Neural cell (in vitro differentiated cells): ENCODE data around the gene SP2. TPM values are rescaled to one million over a fixed set of nuclear protein-coding genes. Genes with fewer than 3 reads are reported as not detected.

Source experiments
- H2AFZ ChIP-seq: fragments of 200-600, 300-800 bp; sonication (generic), shearing (Covaris generic); 2 replicates; pipeline ENCODE4 v1.6.0; 2014; ENCODE audit warnings: low read depth, mild to moderate bottlenecking, antibody characterized with exemption, low read length, moderate library complexity
- H3F3A ChIP-seq: fragments of 200-600 bp; shearing (Covaris generic); 2 replicates; pipeline ENCODE4 v1.6.1; 2016; ENCODE audit warnings: mild to moderate bottlenecking, moderate library complexity, mixed read lengths, antibody characterized with exemption, low read length; ENCODE audit not compliant: insufficient read depth, poor library complexity, severe bottlenecking
- H3K27ac ChIP-seq: fragments of 200-600, 300-800 bp; sonication (generic), shearing (Covaris generic); 2 replicates; pipeline ENCODE4 v1.5.1; 2014; ENCODE audit warnings: mild to moderate bottlenecking, low read length, moderate library complexity
- H3K27me3 ChIP-seq: fragments of 300-800, 200-600 bp; sonication (generic), shearing (Covaris generic); 2 replicates; pipeline ENCODE4 v1.6.0; 2014; ENCODE audit warnings: mild to moderate bottlenecking, low read depth, low read length, moderate library complexity; ENCODE audit not compliant: insufficient read depth
- H3K36me3 ChIP-seq: fragments of 300-800, 200-600 bp; sonication (generic), shearing (Covaris generic); 2 replicates; pipeline ENCODE4 v1.5.1; 2014; ENCODE audit warnings: mild to moderate bottlenecking, antibody characterized with exemption, low read length, moderate library complexity; ENCODE audit not compliant: insufficient read depth
- H3K4me2 ChIP-seq: fragments of 300-800, 200-600 bp; sonication (generic), shearing (Covaris generic); 2 replicates; pipeline ENCODE4 v1.6.0; 2014; ENCODE audit warnings: mild to moderate bottlenecking, low read length
- H3K4me3 ChIP-seq: fragments of 300-800, 200-600 bp; sonication (generic), shearing (Covaris generic); 2 replicates; pipeline ENCODE4 v1.5.1; 2014; ENCODE audit warnings: mild to moderate bottlenecking, low read length, moderate library complexity
- H3K79me2 ChIP-seq: fragments of 200-600 bp; shearing (Covaris generic); replicated peaks from 2 replicates; pipeline ENCODE4 v1.6.0; 2014; ENCODE audit warnings: mild to moderate bottlenecking, low read length, moderate library complexity; ENCODE audit not compliant: insufficient read depth
- H3K9ac ChIP-seq: fragments of 300-800, 200-600 bp; sonication (generic), shearing (Covaris generic); 2 replicates; pipeline ENCODE4 v1.6.1; 2016; ENCODE audit warnings: mild to moderate bottlenecking, low read length, mixed read lengths
- H3K9me2 ChIP-seq: fragments of 200-600 bp; shearing (Covaris generic); 2 replicates; pipeline ENCODE4 v1.6.1; 2016; ENCODE audit warnings: mild to moderate bottlenecking, low read length, mixed read lengths; ENCODE audit not compliant: insufficient read depth
- H3K9me3 ChIP-seq: fragments of 200-600, 300-800 bp; sonication (generic), shearing (Covaris generic); 2 replicates; pipeline ENCODE4 v1.6.1; 2016; ENCODE audit warnings: mild to moderate bottlenecking, mixed run types, low read length, moderate library complexity, mixed read lengths
- H4K20me1 ChIP-seq: fragments of 200-600 bp; shearing (Covaris generic); 2 replicates; pipeline ENCODE4 v1.6.1; 2016; ENCODE audit warnings: mild to moderate bottlenecking, mixed run types; ENCODE audit not compliant: insufficient read depth
- CTCF ChIP-seq: fragments of 450-650 bp; IDR thresholded peaks from 2 replicates; pipeline ENCODE4 v1.5.1; 2014; ENCODE audit warnings: antibody characterized with exemption, mild to moderate bottlenecking, moderate library complexity; ENCODE audit not compliant: poor library complexity, severe bottlenecking
- EP300 ChIP-seq: fragments of 450-650 bp; conservative IDR thresholded peaks from 2 replicates; pipeline ENCODE4 v1.6.1; 2014; ENCODE audit warnings: antibody characterized with exemption, mild to moderate bottlenecking, moderate library complexity; ENCODE audit not compliant: poor library complexity, severe bottlenecking
- EZH2 ChIP-seq: fragments of 200-600, 300-800 bp; shearing (Covaris generic), sonication (generic); IDR thresholded peaks from 2 replicates; pipeline ENCODE4 v1.6.1; 2014; ENCODE audit warnings: antibody characterized with exemption, low read length, borderline replicate concordance, mild to moderate bottlenecking; ENCODE audit not compliant: insufficient read depth, poor library complexity, severe bottlenecking
- MXI1 ChIP-seq: fragments of 450-650 bp; conservative IDR thresholded peaks from 2 replicates; pipeline ENCODE4 v1.6.1; 2014; ENCODE audit warnings: antibody characterized with exemption, mild to moderate bottlenecking; ENCODE audit not compliant: poor library complexity, severe bottlenecking
- POLR2AphosphoS5 ChIP-seq: IDR thresholded peaks from 2 replicates; pipeline ENCODE4 v1.6.1; 2012
- RAD21 ChIP-seq: fragments of 450-650 bp; conservative IDR thresholded peaks from 2 replicates; pipeline ENCODE4 v1.6.1; 2014; ENCODE audit warnings: antibody characterized with exemption, mild to moderate bottlenecking, moderate library complexity
- REST ChIP-seq: IDR thresholded peaks from 2 replicates; pipeline ENCODE4 v1.6.1; 2012; ENCODE audit warnings: borderline replicate concordance
- SMC3 ChIP-seq: fragments of 450-650 bp; conservative IDR thresholded peaks from 2 replicates; pipeline ENCODE4 v1.6.1; 2014; ENCODE audit warnings: antibody characterized with exemption, mild to moderate bottlenecking, moderate library complexity; ENCODE audit not compliant: poor library complexity
- TAF1 ChIP-seq: IDR thresholded peaks from 2 replicates; pipeline ENCODE4 v1.6.1; 2012; ENCODE audit warnings: low read depth
- polyA plus RNA-seq: library from polyadenylated mRNA; depleted of rRNA; stranded (reverse); fragments of >200 nt; gene quantifications from 2 replicates; pipeline ENCODE4 v1.2.3, GENCODE V29; 2014

SP2 gene
- polyA plus RNA-seq, 1 donor from 2014 or later = 0.25 TPM

- Histone ChIP-seq H2AFZ (no peak overlapping the region), H4K20me1 (no peaks in the 10 kb centered on the region), H3K9me2 (no peaks in the 10 kb centered on the region), H3K79me2 (no peaks in the 10 kb centered on the region), H3K9ac (no peak overlapping the region), H3K27ac (no peak overlapping the region), H3K4me2 (no peak overlapping the region), H3K9me3 (no peaks in the 10 kb centered on the region), H3K27me3 (no peaks in the 10 kb centered on the region), H3F3A (no peaks in the 10 kb centered on the region), H3K4me3 (no peak overlapping the region), H3K36me3 (no peaks in the 10 kb centered on the region)
- TF ChIP-seq EP300 = no peak
- no peak for TF ChIP-seq SMC3
- no peak for TF ChIP-seq MXI1
- no peak for TF ChIP-seq POLR2AphosphoS5
- no peak for TF ChIP-seq EZH2
- TF ChIP-seq RAD21 = no peak
- no peak for TF ChIP-seq TAF1
These were observed 31.9 kb downstream of the SP2 start for GRCh38 chr17:47927821-47928400.

GRCh38 chr17:47928415-47928814 lies 32.4 kb downstream of the SP2 start:
- Histone ChIP-seq H3K79me2 (no peaks in the 10 kb centered on the region), H3K9me2 (no peaks in the 10 kb centered on the region), H3K27ac (no peak overlapping the region), H3F3A (no peaks in the 10 kb centered on the region), H3K4me2 (no peak overlapping the region), H2AFZ (no peak overlapping the region), H4K20me1 (no peaks in the 10 kb centered on the region), H3K27me3 (no peaks in the 10 kb centered on the region), H3K9me3 (no peaks in the 10 kb centered on the region), H3K9ac (no peak overlapping the region), H3K36me3 (no peaks in the 10 kb centered on the region), H3K4me3 (no peak overlapping the region)
- no peak for TF ChIP-seq EZH2
- TF ChIP-seq CTCF = no peak
- no peak for TF ChIP-seq REST
- no peak for TF ChIP-seq MXI1
- TF ChIP-seq RAD21 = no peak
- TF ChIP-seq EP300 = no peak
- no peak for TF ChIP-seq POLR2AphosphoS5
- no peak for TF ChIP-seq TAF1
